ENCODE data around the gene KCTD13.
A peak's percentile ranks its signal among the peaks of the same experiment; 100 is the strongest.

Gene KCTD13

DNA sequence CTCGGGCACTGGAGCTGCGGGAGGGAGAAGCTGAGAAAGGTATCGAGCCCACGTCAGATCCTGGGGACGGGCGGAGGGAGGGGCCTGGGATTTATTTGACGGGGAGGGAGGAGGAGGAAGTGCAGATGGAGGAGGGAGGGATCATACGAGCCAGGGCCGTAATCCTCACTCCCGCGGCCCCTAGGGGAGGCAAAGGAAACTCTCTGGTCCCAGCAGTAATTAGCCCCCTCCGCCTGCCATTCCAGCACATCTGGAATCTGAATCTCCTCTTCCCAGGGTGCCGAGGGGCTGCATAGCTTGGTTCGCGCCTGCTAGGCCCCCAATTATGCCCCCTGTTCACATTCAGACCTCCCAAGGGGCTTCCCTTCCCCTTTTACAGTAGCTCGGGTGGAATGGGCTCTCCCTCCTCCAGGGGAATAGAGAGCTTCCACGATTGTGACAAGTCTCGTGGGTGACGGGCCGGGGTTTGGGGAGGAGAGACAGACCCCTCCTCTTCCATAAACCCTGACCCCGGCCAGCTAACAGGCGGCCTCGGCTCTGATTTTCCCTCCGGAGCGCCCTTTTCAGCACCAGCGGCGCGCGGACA is 26.4 kb downstream of the KCTD13 start, which contains the start of gene SEZ6L2 (continued):
- TF ChIP-seq, protein P1, sequence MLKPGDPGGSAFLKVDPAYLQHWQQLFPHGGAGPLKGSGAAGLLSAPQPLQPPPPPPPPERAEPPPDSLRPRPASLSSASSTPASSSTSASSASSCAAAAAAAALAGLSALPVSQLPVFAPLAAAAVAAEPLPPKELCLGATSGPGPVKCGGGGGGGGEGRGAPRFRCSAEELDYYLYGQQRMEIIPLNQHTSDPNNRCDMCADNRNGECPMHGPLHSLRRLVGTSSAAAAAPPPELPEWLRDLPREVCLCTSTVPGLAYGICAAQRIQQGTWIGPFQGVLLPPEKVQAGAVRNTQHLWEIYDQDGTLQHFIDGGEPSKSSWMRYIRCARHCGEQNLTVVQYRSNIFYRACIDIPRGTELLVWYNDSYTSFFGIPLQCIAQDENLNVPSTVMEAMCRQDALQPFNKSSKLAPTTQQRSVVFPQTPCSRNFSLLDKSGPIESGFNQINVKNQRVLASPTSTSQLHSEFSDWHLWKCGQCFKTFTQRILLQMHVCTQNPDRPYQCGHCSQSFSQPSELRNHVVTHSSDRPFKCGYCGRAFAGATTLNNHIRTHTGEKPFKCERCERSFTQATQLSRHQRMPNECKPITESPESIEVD (tag by site-specific recombination; IDR thresholded peaks at IDR 0.05) = no peak
- TF ChIP-seq ZXDB (tag by site-specific recombination; IDR thresholded peaks at IDR 0.05) (no peak), KLF1 (tag by site-specific recombination; IDR thresholded peaks at IDR 0.05) (no peak; the same call in 1 of the 2 replicates), ZNF48 (tag by site-specific recombination; IDR thresholded peaks at IDR 0.05) (no peak), FEZF1 (tag by site-specific recombination; IDR thresholded peaks at IDR 0.05) (peak; percentile 64), SP2 (tag by site-specific recombination; IDR thresholded peaks at IDR 0.05) (peak; percentile 94), ZNF473 (tag by site-specific recombination; IDR thresholded peaks at IDR 0.05) (no peak), GLI4 (tag by site-specific recombination; IDR thresholded peaks at IDR 0.05) (no peak), ZNF624 (tag by site-specific recombination; IDR thresholded peaks at IDR 0.05) (no peak), ZNF596 (tag by site-specific recombination; IDR thresholded peaks at IDR 0.05) (0 out of 2 replicates have a peak, but pooled peaks have one; percentile 8), IKZF3 (tag by site-specific recombination; IDR thresholded peaks at IDR 0.05) (peak; percentile 70), HOXA7 (CRISPR knock-in tag; IDR thresholded peaks at IDR 0.05; ENCODE audit: borderline replicate concordance) (no peak), ZBTB11 (tag by site-specific recombination; conservative IDR thresholded peaks at IDR 0.05; ENCODE audit: low read depth) (peak; percentile 73), ZNF37A (tag by site-specific recombination; IDR thresholded peaks at IDR 0.05) (no peak), ZNF140 (tag by site-specific recombination; IDR thresholded peaks at IDR 0.05) (no peak), GLIS2 (tag by site-specific recombination; IDR thresholded peaks at IDR 0.05) (peak; percentile 74), ZNF19 (tag by site-specific recombination; IDR thresholded peaks at IDR 0.05; ENCODE audit: low read depth) (no peak), AEBP2 (tag by site-specific recombination; IDR thresholded peaks at IDR 0.05; ENCODE audit: borderline replicate concordance) (no peak), ZNF560 (tag by site-specific recombination; IDR thresholded peaks at IDR 0.05; ENCODE audit: borderline replicate concordance) (no peak), ZNF610 (tag by site-specific recombination; IDR thresholded peaks at IDR 0.05; ENCODE audit: borderline replicate concordance) (no peak), EGR2 (tag by site-specific recombination; IDR thresholded peaks at IDR 0.05; ENCODE audit: low read depth) (no peak), ZNF146 (tag by site-specific recombination; IDR thresholded peaks at IDR 0.05) (no peak), ZFP37 (tag by site-specific recombination; IDR thresholded peaks at IDR 0.05) (no peak), ZFP3 (tag by site-specific recombination; IDR thresholded peaks at IDR 0.05; ENCODE audit: low read depth) (no peak)
- TF ChIP-seq, protein P2, sequence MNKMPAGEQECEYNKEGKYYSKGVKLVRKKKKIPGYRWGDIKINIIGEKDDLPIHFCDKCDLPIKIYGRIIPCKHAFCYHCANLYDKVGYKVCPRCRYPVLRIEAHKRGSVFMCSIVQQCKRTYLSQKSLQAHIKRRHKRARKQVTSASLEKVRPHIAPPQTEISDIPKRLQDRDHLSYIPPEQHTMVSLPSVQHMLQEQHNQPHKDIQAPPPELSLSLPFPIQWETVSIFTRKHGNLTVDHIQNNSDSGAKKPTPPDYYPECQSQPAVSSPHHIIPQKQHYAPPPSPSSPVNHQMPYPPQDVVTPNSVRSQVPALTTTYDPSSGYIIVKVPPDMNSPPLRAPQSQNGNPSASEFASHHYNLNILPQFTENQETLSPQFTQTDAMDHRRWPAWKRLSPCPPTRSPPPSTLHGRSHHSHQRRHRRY (tag by site-specific recombination; IDR thresholded peaks at IDR 0.05) = no peak
- TF ChIP-seq, protein P3, sequence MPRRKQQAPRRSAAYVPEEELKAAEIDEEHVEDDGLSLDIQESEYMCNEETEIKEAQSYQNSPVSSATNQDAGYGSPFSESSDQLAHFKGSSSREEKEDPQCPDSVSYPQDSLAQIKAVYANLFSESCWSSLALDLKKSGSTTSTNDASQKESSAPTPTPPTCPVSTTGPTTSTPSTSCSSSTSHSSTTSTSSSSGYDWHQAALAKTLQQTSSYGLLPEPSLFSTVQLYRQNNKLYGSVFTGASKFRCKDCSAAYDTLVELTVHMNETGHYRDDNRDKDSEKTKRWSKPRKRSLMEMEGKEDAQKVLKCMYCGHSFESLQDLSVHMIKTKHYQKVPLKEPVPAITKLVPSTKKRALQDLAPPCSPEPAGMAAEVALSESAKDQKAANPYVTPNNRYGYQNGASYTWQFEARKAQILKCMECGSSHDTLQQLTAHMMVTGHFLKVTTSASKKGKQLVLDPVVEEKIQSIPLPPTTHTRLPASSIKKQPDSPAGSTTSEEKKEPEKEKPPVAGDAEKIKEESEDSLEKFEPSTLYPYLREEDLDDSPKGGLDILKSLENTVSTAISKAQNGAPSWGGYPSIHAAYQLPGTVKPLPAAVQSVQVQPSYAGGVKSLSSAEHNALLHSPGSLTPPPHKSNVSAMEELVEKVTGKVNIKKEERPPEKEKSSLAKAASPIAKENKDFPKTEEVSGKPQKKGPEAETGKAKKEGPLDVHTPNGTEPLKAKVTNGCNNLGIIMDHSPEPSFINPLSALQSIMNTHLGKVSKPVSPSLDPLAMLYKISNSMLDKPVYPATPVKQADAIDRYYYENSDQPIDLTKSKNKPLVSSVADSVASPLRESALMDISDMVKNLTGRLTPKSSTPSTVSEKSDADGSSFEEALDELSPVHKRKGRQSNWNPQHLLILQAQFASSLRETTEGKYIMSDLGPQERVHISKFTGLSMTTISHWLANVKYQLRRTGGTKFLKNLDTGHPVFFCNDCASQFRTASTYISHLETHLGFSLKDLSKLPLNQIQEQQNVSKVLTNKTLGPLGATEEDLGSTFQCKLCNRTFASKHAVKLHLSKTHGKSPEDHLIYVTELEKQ (tag by site-specific recombination; IDR thresholded peaks at IDR 0.05; ENCODE audit: borderline replicate concordance) = no peak
- TF ChIP-seq, protein P4, sequence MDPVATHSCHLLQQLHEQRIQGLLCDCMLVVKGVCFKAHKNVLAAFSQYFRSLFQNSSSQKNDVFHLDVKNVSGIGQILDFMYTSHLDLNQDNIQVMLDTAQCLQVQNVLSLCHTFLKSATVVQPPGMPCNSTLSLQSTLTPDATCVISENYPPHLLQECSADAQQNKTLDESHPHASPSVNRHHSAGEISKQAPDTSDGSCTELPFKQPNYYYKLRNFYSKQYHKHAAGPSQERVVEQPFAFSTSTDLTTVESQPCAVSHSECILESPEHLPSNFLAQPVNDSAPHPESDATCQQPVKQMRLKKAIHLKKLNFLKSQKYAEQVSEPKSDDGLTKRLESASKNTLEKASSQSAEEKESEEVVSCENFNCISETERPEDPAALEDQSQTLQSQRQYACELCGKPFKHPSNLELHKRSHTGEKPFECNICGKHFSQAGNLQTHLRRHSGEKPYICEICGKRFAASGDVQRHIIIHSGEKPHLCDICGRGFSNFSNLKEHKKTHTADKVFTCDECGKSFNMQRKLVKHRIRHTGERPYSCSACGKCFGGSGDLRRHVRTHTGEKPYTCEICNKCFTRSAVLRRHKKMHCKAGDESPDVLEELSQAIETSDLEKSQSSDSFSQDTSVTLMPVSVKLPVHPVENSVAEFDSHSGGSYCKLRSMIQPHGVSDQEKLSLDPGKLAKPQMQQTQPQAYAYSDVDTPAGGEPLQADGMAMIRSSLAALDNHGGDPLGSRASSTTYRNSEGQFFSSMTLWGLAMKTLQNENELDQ (tag by site-specific recombination; IDR thresholded peaks at IDR 0.05; ENCODE audit: low read depth) = no peak
